SK-N-SH treated with all-trans-retinoic acid at 6 μM for 48 hours (cell line): ENCODE measurements around the gene RAD51B.
"Not testable (repeated sequence)": the region's sequence is repeated elsewhere in the genome, so short reads cannot be mapped to it uniquely, and the experiment has no call there.

Source experiments
- ATAC-seq: fragments of 200-7000 bp; cut with Tn5 transposase; 3 replicates; pipeline ENCODE4 v1.9.1; 2020; ENCODE audit warnings: mild to moderate bottlenecking, moderate library complexity
- ARNTL ChIP-seq: fragments of 450-650 bp; formaldehyde crosslinking; IDR thresholded peaks from 2 replicates; pipeline ENCODE4 v1.5.0; 2020; ENCODE audit warnings: low read depth, mild to moderate bottlenecking, moderate library complexity, borderline replicate concordance
- BACH2 ChIP-seq: fragments of 250-450 bp; sonication (Bioruptor Pico); IDR thresholded peaks from 2 replicates; pipeline ENCODE4 v1.9.0; 2021; ENCODE audit warnings: mild to moderate bottlenecking, borderline replicate concordance
- CREB5 ChIP-seq: fragments of 250-450 bp; sonication (Bioruptor Pico); IDR thresholded peaks from 2 replicates; pipeline ENCODE4 v1.5.1; 2020; ENCODE audit warnings: low read depth, mild to moderate bottlenecking, moderate library complexity
- CSDC2 ChIP-seq: fragments of 250-450 bp; sonication (Bioruptor Pico); IDR thresholded peaks from 2 replicates; pipeline ENCODE4 v1.5.0; 2020; ENCODE audit warnings: mild to moderate bottlenecking, moderate library complexity
- CSRNP3 ChIP-seq: fragments of 250-450 bp; sonication (Bioruptor Pico); IDR thresholded peaks from 2 replicates; pipeline ENCODE4 v1.5.1; 2021; ENCODE audit warnings: mild to moderate bottlenecking, moderate library complexity
- ESRRG ChIP-seq: fragments of 250-450 bp; sonication (Bioruptor Pico); IDR thresholded peaks from 2 replicates; pipeline ENCODE4 v1.6.1; 2021; ENCODE audit warnings: mild to moderate bottlenecking
- GLIS3 ChIP-seq: fragments of 250-450 bp; sonication (Bioruptor Pico); IDR thresholded peaks from 2 replicates; pipeline ENCODE4 v1.5.0; 2020; ENCODE audit warnings: mild to moderate bottlenecking, moderate library complexity
- ISL1 ChIP-seq: fragments of 250-450 bp; sonication (Bioruptor Pico); IDR thresholded peaks from 2 replicates; pipeline ENCODE4 v2.1.2; 2022; ENCODE audit warnings: mild to moderate bottlenecking, moderate library complexity
- OSR1 ChIP-seq: fragments of 250-450 bp; sonication (Bioruptor Pico); IDR thresholded peaks from 2 replicates; pipeline ENCODE4 v1.8.0; 2022; ENCODE audit warnings: moderate library complexity, mild to moderate bottlenecking, inconsistent platforms
- PATZ1 ChIP-seq: fragments of 250-450 bp; sonication (Bioruptor Pico); IDR thresholded peaks from 2 replicates; pipeline ENCODE4 v1.8.0; 2020; ENCODE audit warnings: mild to moderate bottlenecking, moderate library complexity, borderline replicate concordance
- POU6F1 ChIP-seq: fragments of 250-450 bp; sonication (Bioruptor Pico); IDR thresholded peaks from 2 replicates; pipeline ENCODE4 v1.8.0; 2021; ENCODE audit warnings: low read depth, mild to moderate bottlenecking, moderate library complexity, borderline replicate concordance
- PPARA ChIP-seq: fragments of 250-450 bp; sonication (Bioruptor Pico); IDR thresholded peaks from 2 replicates; pipeline ENCODE4 v1.5.0; 2020; ENCODE audit warnings: mild to moderate bottlenecking, borderline replicate concordance
- RARB ChIP-seq: fragments of 250-450 bp; sonication (Bioruptor Pico); IDR thresholded peaks from 2 replicates; pipeline ENCODE4 v1.8.0; 2021; ENCODE audit warnings: mild to moderate bottlenecking, moderate library complexity
- TCF4 ChIP-seq: fragments of 250-450 bp; sonication (Bioruptor Pico); IDR thresholded peaks from 2 replicates; pipeline ENCODE4 v1.8.0; 2021; ENCODE audit warnings: mild to moderate bottlenecking, moderate library complexity, borderline replicate concordance
- TOX ChIP-seq: fragments of 250-450 bp; sonication (Bioruptor Pico); IDR thresholded peaks from 2 replicates; pipeline ENCODE4 v1.8.0; 2021; ENCODE audit warnings: mild to moderate bottlenecking, moderate library complexity, borderline replicate concordance
- TSHZ2 ChIP-seq: fragments of 250-450 bp; sonication (Bioruptor Pico); IDR thresholded peaks from 2 replicates; pipeline ENCODE4 v1.5.0; 2020; ENCODE audit warnings: mild to moderate bottlenecking, moderate library complexity
- ZC3H10 ChIP-seq: fragments of 250-450 bp; sonication (Bioruptor Pico); IDR thresholded peaks from 2 replicates; pipeline ENCODE4 v1.5.1; 2021; ENCODE audit warnings: mild to moderate bottlenecking, moderate library complexity
- ZFP3 ChIP-seq: fragments of 250-450 bp; sonication (Bioruptor Pico); IDR thresholded peaks from 2 replicates; pipeline ENCODE4 v1.5.0; 2020; ENCODE audit warnings: mild to moderate bottlenecking, moderate library complexity
- ZFP30 ChIP-seq: fragments of 450-650 bp; formaldehyde crosslinking; IDR thresholded peaks from 2 replicates; pipeline ENCODE4 v1.5.0; 2022; ENCODE audit warnings: mild to moderate bottlenecking, moderate library complexity
- ZNF565 ChIP-seq: fragments of 450-650 bp; formaldehyde crosslinking; conservative IDR thresholded peaks from 2 replicates; pipeline ENCODE4 v1.5.0; 2020; ENCODE audit warnings: low read depth, mild to moderate bottlenecking, moderate library complexity
- ZNF70 ChIP-seq: fragments of 450-650 bp; formaldehyde crosslinking; IDR thresholded peaks from 2 replicates; pipeline ENCODE4 v1.5.0; 2020; ENCODE audit warnings: mild to moderate bottlenecking, moderate library complexity
- ZNF8 ChIP-seq: fragments of 450-650 bp; formaldehyde crosslinking; IDR thresholded peaks from 2 replicates; pipeline ENCODE4 v1.5.0; 2020; ENCODE audit warnings: mild to moderate bottlenecking, moderate library complexity

The RAD51B gene

GRCh38 chr14:68217791-68218340 lies 398.3 kb downstream of the RAD51B start:
- no peak for ATAC-seq
- no peak for TF ChIP-seq ZFP30 (CRISPR knock-in tag)
- TF ChIP-seq PPARA: no peak
- TF ChIP-seq ZNF8: no peak
- TF ChIP-seq ZNF70 (CRISPR knock-in tag): no peak
- no peak for TF ChIP-seq ZFP3 (CRISPR knock-in tag)
- TF ChIP-seq TCF4 (CRISPR knock-in tag): no peak
- TF ChIP-seq RARB (CRISPR knock-in tag): no peak
- TF ChIP-seq CREB5 (CRISPR knock-in tag): no peak
- TF ChIP-seq, all 23 proteins: peak for 0

- no peak for ATAC-seq
- TF ChIP-seq TSHZ2 (no peak), OSR1 (CRISPR knock-in tag) (no peak), ISL1 (CRISPR knock-in tag) (no peak), ZNF565 (CRISPR knock-in tag) (no peak), ESRRG (CRISPR knock-in tag) (no peak), TOX (CRISPR knock-in tag) (no peak), ZFP3 (CRISPR knock-in tag) (no peak), ZFP30 (CRISPR knock-in tag) (no peak), CSDC2 (CRISPR knock-in tag) (no peak), ARNTL (CRISPR knock-in tag) (no peak), BACH2 (CRISPR knock-in tag) (no peak), RARB (CRISPR knock-in tag) (no peak), GLIS3 (CRISPR knock-in tag) (no peak), ZC3H10 (CRISPR knock-in tag) (no peak), PATZ1 (CRISPR knock-in tag) (no peak), PPARA (no peak), POU6F1 (no peak), CREB5 (CRISPR knock-in tag) (no peak), CSRNP3 (no peak)
These were observed 399.8 kb downstream of the RAD51B start for GRCh38 chr14:68219407-68219806.

- ATAC-seq: not testable (repeated sequence)
These were observed 401.5 kb downstream of the RAD51B start for GRCh38 chr14:68221046-68221445.
